ENCODE measurements around the gene WAPL. TPM values are rescaled to one million over a fixed set of nuclear protein-coding genes. Genes with fewer than 3 reads are reported as not detected.

Gene WAPL
- total RNA-seq, 1 donor = 40.2 TPM

DNA sequence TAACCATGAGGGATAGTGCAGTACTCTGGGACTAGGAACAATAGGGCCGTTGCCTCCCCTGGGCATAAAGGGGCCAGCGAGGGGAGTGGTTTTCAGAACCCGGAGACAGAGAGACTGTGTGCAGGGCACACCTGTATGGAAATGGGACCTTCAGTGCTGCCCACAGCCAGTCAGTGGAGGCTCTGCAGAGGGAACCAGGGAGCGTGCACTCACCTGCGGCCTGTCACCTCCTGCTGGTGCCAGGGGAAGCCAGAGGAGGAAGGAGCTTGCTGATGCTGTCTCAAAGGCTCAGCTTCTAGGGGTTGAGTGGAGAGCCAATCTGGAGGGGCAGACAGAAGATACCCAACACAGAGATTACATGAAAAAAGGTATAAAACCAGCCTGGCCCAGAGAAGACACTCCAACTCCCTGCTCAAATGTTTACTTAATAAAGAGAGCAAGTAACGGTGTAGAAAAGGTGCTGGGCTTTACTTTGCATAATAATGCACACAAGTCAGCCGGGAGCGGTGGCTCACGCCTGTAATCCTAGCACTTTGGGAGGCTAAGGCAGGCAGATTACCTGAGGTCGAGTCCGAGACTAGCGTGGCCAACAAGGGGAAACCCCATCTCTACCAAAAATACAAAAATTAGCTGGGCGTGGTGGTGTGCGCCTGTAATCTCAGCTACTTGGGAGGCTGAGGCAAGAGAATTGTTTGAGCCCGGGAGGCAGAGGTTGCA lies 35.5 kb upstream of the WAPL start:
- H4K20me1 ChIP-seq (ENCODE audit: insufficient read depth, low read length) = no peaks in the 10 kb centered on the region
- H3K36me3 ChIP-seq (ENCODE audit: insufficient read depth, low read length) = no peaks in the 10 kb centered on the region
- TF ChIP-seq, protein P1, sequence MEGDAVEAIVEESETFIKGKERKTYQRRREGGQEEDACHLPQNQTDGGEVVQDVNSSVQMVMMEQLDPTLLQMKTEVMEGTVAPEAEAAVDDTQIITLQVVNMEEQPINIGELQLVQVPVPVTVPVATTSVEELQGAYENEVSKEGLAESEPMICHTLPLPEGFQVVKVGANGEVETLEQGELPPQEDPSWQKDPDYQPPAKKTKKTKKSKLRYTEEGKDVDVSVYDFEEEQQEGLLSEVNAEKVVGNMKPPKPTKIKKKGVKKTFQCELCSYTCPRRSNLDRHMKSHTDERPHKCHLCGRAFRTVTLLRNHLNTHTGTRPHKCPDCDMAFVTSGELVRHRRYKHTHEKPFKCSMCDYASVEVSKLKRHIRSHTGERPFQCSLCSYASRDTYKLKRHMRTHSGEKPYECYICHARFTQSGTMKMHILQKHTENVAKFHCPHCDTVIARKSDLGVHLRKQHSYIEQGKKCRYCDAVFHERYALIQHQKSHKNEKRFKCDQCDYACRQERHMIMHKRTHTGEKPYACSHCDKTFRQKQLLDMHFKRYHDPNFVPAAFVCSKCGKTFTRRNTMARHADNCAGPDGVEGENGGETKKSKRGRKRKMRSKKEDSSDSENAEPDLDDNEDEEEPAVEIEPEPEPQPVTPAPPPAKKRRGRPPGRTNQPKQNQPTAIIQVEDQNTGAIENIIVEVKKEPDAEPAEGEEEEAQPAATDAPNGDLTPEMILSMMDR (IDR thresholded peaks at IDR 0.05; ENCODE audit: extremely low read depth, low read depth, low read length) = no peak
- no peak overlapping the region for H2AFZ ChIP-seq (ENCODE audit: low read length)
- no peaks in the 10 kb centered on the region for H3K9me3 ChIP-seq (ENCODE audit: low read depth, low read length)
- H3K27me3 ChIP-seq (ENCODE audit: insufficient read depth, low read length) = no peaks in the 10 kb centered on the region
- H3K79me2 ChIP-seq (ENCODE audit: insufficient read depth, low read length) = no peaks in the 10 kb centered on the region
- H3K4me3 ChIP-seq (ENCODE audit: insufficient read depth, low read length) = no peak overlapping the region
- no peak for DNase-seq (ENCODE audit: insufficient read length, low spot score, missing footprints)
- H3K4me2 ChIP-seq (ENCODE audit: insufficient read depth, low read length) = no peak overlapping the region
- no peaks in the 10 kb centered on the region for H3K4me1 ChIP-seq (ENCODE audit: insufficient read depth, low read length)
- no peak overlapping the region for H3K27ac ChIP-seq (ENCODE audit: low read depth, low read length)

DNA sequence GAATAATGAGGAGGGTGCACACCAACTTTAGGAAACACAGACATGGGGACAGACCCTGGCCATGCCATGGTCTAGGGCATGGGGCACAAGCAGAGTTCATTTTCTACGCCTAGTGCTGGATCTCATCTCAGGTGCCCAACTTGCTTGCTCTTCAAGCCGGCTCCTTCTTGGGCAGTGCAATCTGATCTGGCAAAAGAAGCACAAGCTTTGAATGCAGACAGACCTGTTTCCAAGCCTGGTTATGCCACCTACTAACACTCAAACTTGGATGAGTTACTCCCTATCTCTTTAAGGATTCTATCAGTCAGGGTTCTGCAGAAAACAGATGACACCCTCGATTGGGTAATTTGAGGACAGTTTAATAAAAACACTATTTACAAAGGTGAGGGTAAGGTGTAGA lies 34.9 kb upstream of the WAPL start:
- no peaks in the 10 kb centered on the region for H3K36me3 ChIP-seq (ENCODE audit: insufficient read depth, low read length)
- no peaks in the 10 kb centered on the region for H3K4me1 ChIP-seq (ENCODE audit: insufficient read depth, low read length)
- H3K4me2 ChIP-seq (ENCODE audit: insufficient read depth, low read length) = no peak overlapping the region
- TF ChIP-seq, protein P1 (IDR thresholded peaks at IDR 0.05; ENCODE audit: extremely low read depth, low read depth, low read length) = no peak
- no peaks in the 10 kb centered on the region for H3K9me3 ChIP-seq (ENCODE audit: low read depth, low read length)
- H3K4me3 ChIP-seq (ENCODE audit: insufficient read depth, low read length) = no peak overlapping the region
- H3K79me2 ChIP-seq (ENCODE audit: insufficient read depth, low read length) = no peaks in the 10 kb centered on the region
- no peaks in the 10 kb centered on the region for H3K27me3 ChIP-seq (ENCODE audit: insufficient read depth, low read length)
- no peak overlapping the region for H2AFZ ChIP-seq (ENCODE audit: low read length)
- DNase-seq (ENCODE audit: insufficient read length, low spot score, missing footprints) = no peak
- no peaks in the 10 kb centered on the region for H4K20me1 ChIP-seq (ENCODE audit: insufficient read depth, low read length)
- no peak overlapping the region for H3K27ac ChIP-seq (ENCODE audit: low read depth, low read length)

DNA sequence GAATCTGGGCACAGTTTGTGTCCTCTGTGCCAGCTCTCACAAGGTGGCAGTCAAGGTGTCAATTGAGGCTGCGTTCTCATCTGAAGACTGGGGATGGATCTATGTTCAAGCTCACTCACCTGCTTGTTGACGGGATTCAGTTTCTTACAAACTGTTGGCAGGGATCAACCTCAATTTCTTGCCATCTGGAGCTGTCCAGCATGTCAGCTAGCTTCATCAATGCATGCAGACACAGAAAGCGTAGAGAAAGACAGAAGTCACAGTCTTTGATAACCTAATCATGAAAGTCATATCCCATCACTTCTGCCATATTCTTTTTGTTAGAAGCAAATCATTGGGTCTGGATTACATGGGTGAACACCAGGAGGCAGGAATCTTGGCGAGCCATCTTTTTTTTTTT lies 32.0 kb upstream of the WAPL start:
- Histone ChIP-seq H3K9me3 (ENCODE audit: low read depth, low read length) (no peaks in the 10 kb centered on the region), H3K27ac (ENCODE audit: low read depth, low read length) (no peak overlapping the region), H4K20me1 (ENCODE audit: insufficient read depth, low read length) (no peaks in the 10 kb centered on the region), H3K27me3 (ENCODE audit: insufficient read depth, low read length) (no peaks in the 10 kb centered on the region), H3K4me3 (ENCODE audit: insufficient read depth, low read length) (no peak overlapping the region), H3K4me2 (ENCODE audit: insufficient read depth, low read length) (no peak overlapping the region), H3K4me1 (ENCODE audit: insufficient read depth, low read length) (no peaks in the 10 kb centered on the region), H3K36me3 (ENCODE audit: insufficient read depth, low read length) (no peaks in the 10 kb centered on the region), H2AFZ (ENCODE audit: low read length) (no peak overlapping the region), H3K79me2 (ENCODE audit: insufficient read depth, low read length) (no peaks in the 10 kb centered on the region)
- TF ChIP-seq, protein P1 (IDR thresholded peaks at IDR 0.05; ENCODE audit: extremely low read depth, low read depth, low read length) = no peak
- DNase-seq (ENCODE audit: insufficient read length, low spot score, missing footprints) = peak; percentile 19

DNA sequence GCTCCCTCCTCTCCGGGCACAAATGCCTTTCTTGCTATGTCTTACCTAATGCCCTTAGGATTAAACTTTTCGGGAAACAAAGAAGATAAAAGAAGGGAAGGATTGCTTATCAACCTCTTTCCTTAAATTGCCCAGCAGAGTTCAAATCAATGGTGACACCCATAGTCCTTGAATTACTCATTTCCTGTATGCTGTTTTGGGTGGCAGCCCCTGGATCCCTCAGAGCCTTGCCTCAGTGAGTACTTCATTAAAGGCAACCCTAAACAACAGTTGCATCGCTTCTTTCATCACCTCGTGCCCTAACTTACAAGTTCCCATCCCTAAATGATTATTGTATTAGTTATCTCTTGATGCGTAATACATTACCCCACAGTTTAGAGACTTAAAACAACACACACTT lies 31.6 kb upstream of the WAPL start:
- no peak overlapping the region for H3K4me2 ChIP-seq (ENCODE audit: insufficient read depth, low read length)
- H3K27me3 ChIP-seq (ENCODE audit: insufficient read depth, low read length) = no peaks in the 10 kb centered on the region
- H3K4me3 ChIP-seq (ENCODE audit: insufficient read depth, low read length) = no peak overlapping the region
- no peaks in the 10 kb centered on the region for H4K20me1 ChIP-seq (ENCODE audit: insufficient read depth, low read length)
- no peaks in the 10 kb centered on the region for H3K4me1 ChIP-seq (ENCODE audit: insufficient read depth, low read length)
- no peaks in the 10 kb centered on the region for H3K36me3 ChIP-seq (ENCODE audit: insufficient read depth, low read length)
- TF ChIP-seq, protein P1 (IDR thresholded peaks at IDR 0.05; ENCODE audit: extremely low read depth, low read depth, low read length) = no peak
- no peaks in the 10 kb centered on the region for H3K79me2 ChIP-seq (ENCODE audit: insufficient read depth, low read length)
- no peak for DNase-seq (ENCODE audit: insufficient read length, low spot score, missing footprints)
- no peak overlapping the region for H3K27ac ChIP-seq (ENCODE audit: low read depth, low read length)
- H3K9me3 ChIP-seq (ENCODE audit: low read depth, low read length) = no peaks in the 10 kb centered on the region
- H2AFZ ChIP-seq (ENCODE audit: low read length) = no peak overlapping the region
